ENCODE results near the gene WNK4.

The WNK4 gene

DNA sequence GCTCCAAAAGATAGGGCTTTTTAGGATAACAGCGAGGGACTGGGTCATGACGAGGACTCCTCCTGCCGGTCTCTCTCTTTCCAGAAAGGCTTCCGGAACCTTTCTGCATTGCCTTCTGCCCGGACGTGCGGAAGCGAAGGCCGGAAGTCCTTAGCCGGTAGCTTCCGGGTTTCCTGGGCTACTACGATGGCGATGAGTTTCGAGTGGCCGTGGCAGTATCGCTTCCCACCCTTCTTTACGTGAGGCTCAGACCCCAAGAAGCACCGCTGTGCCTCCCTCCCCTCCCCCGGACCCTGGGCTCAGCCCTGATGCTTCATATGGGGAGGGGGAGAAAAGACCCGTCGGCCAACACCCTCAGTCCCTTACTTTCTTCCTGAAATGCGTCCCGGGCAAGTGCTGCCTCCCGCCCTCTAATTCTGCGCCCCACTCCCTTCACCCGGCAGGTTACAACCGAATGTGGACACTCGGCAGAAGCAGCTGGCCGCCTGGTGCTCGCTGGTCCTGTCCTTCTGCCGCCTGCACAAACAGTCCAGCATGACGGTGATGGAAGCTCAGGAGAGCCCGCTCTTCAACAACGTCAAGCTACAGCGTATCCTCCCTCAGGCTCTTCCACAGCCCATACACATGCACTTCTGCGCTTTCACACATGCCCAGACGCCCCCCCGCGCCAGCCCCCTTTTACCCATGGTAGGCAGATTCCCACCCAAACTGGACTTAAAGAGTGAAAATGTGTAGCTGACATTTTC is 6.9 kb upstream of the WNK4 start, which contains the start of gene VPS25:
TSS of gene VPS25 (plus strand) at position 160 of the 746 bp plus-strand sequence. CDS start at position 187, 27 bp downstream.
- DNase-seq (ENCODE audit: low spot score) (no peak), ATAC-seq (ENCODE audit: low read depth) (peak; percentile 94)
- Histone ChIP-seq H3K27me3 (ENCODE audit: insufficient read depth, poor library complexity, severe bottlenecking) (no peaks in the 10 kb centered on the region), H3K36me3 (ENCODE audit: low read depth) (peaks cover 42% of the 10 kb centered on the region), H3K27ac (ENCODE audit: poor library complexity, severe bottlenecking) (peak within 1 kb of the TSS; percentile 87), H3K4me3 (ENCODE audit: severe bottlenecking) (peak within 1 kb of the TSS; percentile 82), H3K9me3 (ENCODE audit: severe bottlenecking) (no peaks in the 10 kb centered on the region), H3K4me1 (ENCODE audit: insufficient read depth, poor library complexity, severe bottlenecking) (peaks cover 9% of the 10 kb centered on the region)
- TF ChIP-seq CTCF (IDR thresholded peaks at IDR 0.05; ENCODE audit: poor library complexity, severe bottlenecking) = peak; percentile 15

- H3K27ac ChIP-seq (ENCODE audit: poor library complexity, severe bottlenecking) = peak overlapping the region; percentile 87
- peaks cover 9% of the 10 kb centered on the region for H3K4me1 ChIP-seq (ENCODE audit: insufficient read depth, poor library complexity, severe bottlenecking)
- no peak for TF ChIP-seq CTCF (IDR thresholded peaks at IDR 0.05; ENCODE audit: poor library complexity, severe bottlenecking)
- H3K27me3 ChIP-seq (ENCODE audit: insufficient read depth, poor library complexity, severe bottlenecking) = no peaks in the 10 kb centered on the region
- no peaks in the 10 kb centered on the region for H3K9me3 ChIP-seq (ENCODE audit: severe bottlenecking)
- ATAC-seq (ENCODE audit: low read depth) (peak; percentile 43; the same call in 1 of the 3 replicates), DNase-seq (ENCODE audit: low spot score) (no peak)
- peaks cover 46% of the 10 kb centered on the region for H3K36me3 ChIP-seq (ENCODE audit: low read depth)
- H3K4me3 ChIP-seq (ENCODE audit: severe bottlenecking) = peak overlapping the region; percentile 82
Measured at GRCh38 chr17:42774066-42774745, 6.2 kb upstream of the WNK4 start.

DNA sequence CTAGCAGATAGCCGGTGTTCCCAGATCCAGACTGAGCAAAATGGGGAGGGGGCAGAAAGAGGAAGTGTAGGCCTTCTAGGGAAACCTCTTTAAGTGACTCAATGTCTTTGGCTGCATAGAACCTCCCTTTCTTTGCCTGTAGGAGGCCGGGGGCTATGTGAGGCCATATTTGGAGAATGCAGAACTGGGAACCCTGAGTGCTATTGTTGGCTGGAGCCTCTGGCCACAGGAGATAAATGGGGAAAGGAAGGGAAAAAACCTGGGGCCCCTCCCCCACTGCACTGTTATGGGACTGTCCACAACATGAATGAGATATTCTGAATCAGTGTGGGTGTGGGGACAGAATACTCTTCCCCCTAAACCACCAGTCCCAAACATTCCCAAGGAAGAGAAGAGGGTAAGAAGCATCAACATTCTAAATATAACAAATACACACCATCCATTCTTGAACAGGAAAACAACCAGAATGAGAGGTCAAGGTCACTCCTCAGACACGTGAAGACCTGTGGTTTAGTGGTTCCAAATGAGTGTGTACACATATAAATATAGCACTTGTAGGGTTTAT is 4.8 kb upstream of the WNK4 start:
- H3K9me3 ChIP-seq (ENCODE audit: severe bottlenecking) = no peaks in the 10 kb centered on the region
- H3K27ac ChIP-seq (ENCODE audit: poor library complexity, severe bottlenecking) = peak overlapping the region; percentile 87
- TF ChIP-seq CTCF (IDR thresholded peaks at IDR 0.05; ENCODE audit: poor library complexity, severe bottlenecking) = no peak
- no peak overlapping the region for H3K4me3 ChIP-seq (ENCODE audit: severe bottlenecking)
- peaks cover 9% of the 10 kb centered on the region for H3K4me1 ChIP-seq (ENCODE audit: insufficient read depth, poor library complexity, severe bottlenecking)
- H3K36me3 ChIP-seq (ENCODE audit: low read depth) = peaks cover 52% of the 10 kb centered on the region
- no peak for ATAC-seq (ENCODE audit: low read depth)
- H3K27me3 ChIP-seq (ENCODE audit: insufficient read depth, poor library complexity, severe bottlenecking) = no peaks in the 10 kb centered on the region
- DNase-seq (ENCODE audit: low spot score) = no peak

- DNase-seq (ENCODE audit: low spot score) (no peak), ATAC-seq (ENCODE audit: low read depth) (no peak)
- Histone ChIP-seq H3K4me1 (ENCODE audit: insufficient read depth, poor library complexity, severe bottlenecking) (peaks cover 15% of the 10 kb centered on the region), H3K4me3 (ENCODE audit: severe bottlenecking) (no peak overlapping the region), H3K27me3 (ENCODE audit: insufficient read depth, poor library complexity, severe bottlenecking) (no peaks in the 10 kb centered on the region), H3K36me3 (ENCODE audit: low read depth) (peaks cover 52% of the 10 kb centered on the region), H3K27ac (ENCODE audit: poor library complexity, severe bottlenecking) (peak overlapping the region; percentile 8), H3K9me3 (ENCODE audit: severe bottlenecking) (no peaks in the 10 kb centered on the region)
- no peak for TF ChIP-seq CTCF (IDR thresholded peaks at IDR 0.05; ENCODE audit: poor library complexity, severe bottlenecking)
Measured at GRCh38 chr17:42778570-42778969, 1.8 kb upstream of the WNK4 start.

Data from RWPE2 (cell line).